NCI-H1105 treated with DMSO at 0.1 percent for 48 hours (cell line): ENCODE measurements around the gene GMPR.

Experiments used
- DNase-seq: peaks from one replicate; lab custom pipeline; 2025; lab: John Stamatoyannopoulos, UW

GMPR gene

GRCh38 chr6:16302721-16303552, 64.5 kb downstream of the GMPR start:
- no peak for DNase-seq

GRCh38 chr6:16305246-16305725, 66.9 kb downstream of the GMPR start:
- DNase-seq: no peak

- no peak for DNase-seq
These were observed 67.4 kb downstream of the GMPR start for GRCh38 chr6:16305788-16306187.

GRCh38 chr6:16306334-16306733, 67.9 kb downstream of the GMPR start:
- DNase-seq: no peak

GRCh38 chr6:16311763-16312162, 73.4 kb downstream of the GMPR start:
- no peak for DNase-seq

GRCh38 chr6:16313732-16314131, 75.3 kb downstream of the GMPR start:
- DNase-seq: no peak

GRCh38 chr6:16314296-16314695, 75.9 kb downstream of the GMPR start:
- DNase-seq: no peak

GRCh38 chr6:16316741-16317251, 78.4 kb downstream of the GMPR start:
- DNase-seq: peak; percentile 24

- no peak for DNase-seq
These were observed 80.2 kb downstream of the GMPR start for GRCh38 chr6:16318538-16318937.

- DNase-seq: no peak
These were observed 80.8 kb downstream of the GMPR start for GRCh38 chr6:16318953-16319720.

- no peak for DNase-seq
These were observed 81.6 kb downstream of the GMPR start for GRCh38 chr6:16319813-16320532.

GRCh38 chr6:16320533-16321340, 82.3 kb downstream of the GMPR start:
- DNase-seq: no peak

- no peak for DNase-seq
These were observed 82.9 kb downstream of the GMPR start for GRCh38 chr6:16321341-16321710.

GRCh38 chr6:16321826-16322225, 83.4 kb downstream of the GMPR start:
- DNase-seq: no peak

- peak; percentile 8 for DNase-seq
These were observed 84.4 kb downstream of the GMPR start for GRCh38 chr6:16322666-16323312.

GRCh38 chr6:16324184-16324583, 85.8 kb downstream of the GMPR start:
- no peak for DNase-seq

GRCh38 chr6:16324606-16325225, 86.3 kb downstream of the GMPR start:
- no peak for DNase-seq

GRCh38 chr6:16326531-16326930, 88.1 kb downstream of the GMPR start:
- DNase-seq: no peak

- DNase-seq: no peak
These were observed 88.8 kb downstream of the GMPR start for GRCh38 chr6:16326971-16327776.
